GM19397 (cell line): ENCODE data around the gene IRF1.

Experiments used
- ATAC-seq: cut with Tn5 transposase; IDR thresholded peaks from one replicate; pipeline ENCODE4 v1.9.1; 2021; ENCODE audit warnings: mild to moderate bottlenecking, moderate library complexity; ENCODE audit not compliant: unreplicated experiment

Gene IRF1

DNA sequence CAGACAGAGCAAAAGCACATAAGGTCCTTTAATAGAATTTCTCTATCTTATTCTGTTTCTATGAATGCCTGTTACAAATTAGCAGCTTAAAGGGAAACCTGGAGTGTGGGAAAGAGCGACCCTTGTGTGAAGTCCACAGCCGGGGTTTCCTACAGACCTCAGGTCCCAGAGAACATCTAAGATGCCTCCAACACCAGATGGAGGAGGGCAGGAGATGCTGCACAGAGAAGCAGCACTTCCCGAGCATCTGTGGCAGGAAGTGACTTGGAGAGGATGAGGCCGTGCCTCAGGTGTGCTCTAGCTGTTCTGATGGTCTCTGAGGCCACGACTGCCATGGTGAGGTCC is 26.8 kb downstream of the IRF1 start:
- ATAC-seq, result no peak

DNA sequence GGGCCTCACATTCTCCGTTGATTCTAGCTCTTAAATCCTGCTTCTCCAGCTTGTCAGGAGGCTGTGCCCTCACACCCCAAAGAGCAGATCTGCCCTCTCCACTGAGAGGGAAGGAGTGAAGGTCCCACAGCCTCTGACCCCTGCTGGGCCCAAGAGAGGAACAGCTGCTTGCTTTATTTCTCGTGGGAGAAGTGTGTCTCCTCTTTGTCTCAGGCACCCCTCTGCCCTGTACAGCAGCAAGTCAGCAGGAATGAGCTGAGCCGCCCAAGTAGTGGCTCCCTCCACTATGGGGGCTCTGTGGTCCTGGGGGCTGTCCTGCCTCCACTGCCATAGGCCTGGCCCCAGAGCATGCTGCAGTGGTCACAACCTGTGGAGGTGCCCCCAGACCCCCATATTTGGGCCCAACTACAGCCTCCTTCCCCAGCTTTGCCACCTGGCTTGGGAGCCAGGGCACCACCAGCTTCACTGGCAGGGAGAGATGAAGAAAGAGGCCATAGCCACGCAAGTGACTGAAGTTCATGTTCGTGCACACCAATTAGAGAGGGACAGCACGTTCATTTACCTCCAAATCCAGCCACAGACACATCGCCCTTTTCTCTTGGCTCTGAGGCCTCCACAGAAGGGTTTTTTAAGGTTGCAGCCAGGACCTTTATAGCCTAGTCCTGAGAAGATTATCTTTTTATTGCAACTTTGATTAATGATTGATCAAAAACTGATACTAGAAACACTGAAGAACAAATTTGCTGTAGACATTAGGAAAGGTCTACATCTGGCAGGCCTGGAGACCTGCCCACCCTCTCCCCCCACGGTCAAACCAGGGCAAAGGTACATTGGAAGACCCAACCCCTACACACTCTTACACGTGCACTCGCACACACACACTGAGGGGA is 27.5 kb downstream of the IRF1 start:
- no peak for ATAC-seq

DNA sequence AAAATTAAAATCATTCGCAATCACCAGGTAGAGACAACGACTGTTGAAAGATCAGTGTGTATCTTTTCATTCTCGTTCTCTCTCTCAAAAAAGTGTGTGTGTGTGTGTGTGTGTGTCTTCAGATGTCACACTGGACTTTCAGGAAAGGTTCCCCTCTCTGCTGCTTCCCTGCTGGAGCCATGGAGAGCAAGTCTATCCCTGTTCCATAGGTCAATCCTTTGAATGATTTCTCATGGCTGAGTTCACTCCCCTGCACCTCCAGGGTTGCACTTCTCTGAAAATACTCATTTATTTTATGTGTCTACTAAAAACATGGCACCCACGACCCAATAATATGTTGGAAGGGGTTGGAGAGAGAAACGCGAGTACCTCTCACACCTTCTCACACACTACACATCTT is 28.2 kb downstream of the IRF1 start:
- ATAC-seq, result no peak

DNA sequence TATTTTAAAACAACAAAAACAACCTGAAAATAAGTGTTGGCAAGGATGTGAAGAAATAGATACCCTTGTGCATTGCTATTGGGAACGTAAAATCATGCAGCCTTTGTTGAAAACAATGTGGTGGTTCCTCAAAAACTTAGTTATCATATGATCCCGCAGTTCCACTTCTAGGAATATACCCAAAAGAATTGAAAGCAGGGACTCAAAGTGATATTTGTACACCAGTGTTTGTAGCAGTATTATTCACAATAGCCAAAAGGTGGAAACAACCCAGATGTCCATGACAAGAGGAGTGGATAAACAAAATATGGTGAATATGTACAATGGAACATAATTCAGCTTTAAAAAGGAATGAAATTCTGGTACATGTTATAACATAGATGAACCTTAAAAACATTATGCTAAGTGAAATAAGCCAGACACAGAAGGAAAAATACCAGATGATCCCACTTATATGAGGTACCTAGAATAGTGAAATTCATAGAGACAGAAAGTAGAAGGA is 29.0 kb downstream of the IRF1 start:
- ATAC-seq, result no peak

DNA sequence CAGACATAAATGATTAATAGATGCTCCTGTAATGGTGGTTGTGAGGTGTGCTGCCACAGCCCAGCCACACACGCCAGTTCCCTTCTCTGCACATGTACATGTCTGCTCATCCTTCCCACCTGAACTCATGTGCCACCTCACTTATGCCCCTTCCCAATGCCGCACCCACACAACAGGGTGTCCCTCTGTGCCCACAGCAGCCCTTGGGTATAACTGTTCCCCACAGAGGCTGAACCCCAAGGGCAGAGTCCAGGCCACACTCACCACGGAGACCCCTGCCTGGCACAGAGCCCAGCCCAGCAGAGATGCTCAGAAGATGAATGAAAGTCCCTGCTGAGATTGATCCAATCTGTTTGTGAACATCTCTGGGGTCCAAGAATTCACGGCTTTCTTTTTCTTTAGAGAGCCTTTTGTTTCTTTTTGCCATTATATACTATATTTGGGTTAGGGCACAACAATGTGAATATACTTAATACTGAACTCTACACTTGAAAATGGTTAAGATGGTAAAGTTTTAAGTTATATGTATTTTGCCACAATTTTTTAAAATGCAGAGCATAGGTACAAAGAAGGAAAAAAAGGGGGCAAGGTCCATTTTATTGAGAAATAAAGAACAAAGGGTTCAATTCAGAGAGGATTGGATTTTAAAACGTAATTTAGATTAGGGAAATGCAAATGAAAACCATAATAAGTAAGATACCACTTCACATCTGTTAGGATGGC is 29.6 kb downstream of the IRF1 start:
- ATAC-seq, result no peak

DNA sequence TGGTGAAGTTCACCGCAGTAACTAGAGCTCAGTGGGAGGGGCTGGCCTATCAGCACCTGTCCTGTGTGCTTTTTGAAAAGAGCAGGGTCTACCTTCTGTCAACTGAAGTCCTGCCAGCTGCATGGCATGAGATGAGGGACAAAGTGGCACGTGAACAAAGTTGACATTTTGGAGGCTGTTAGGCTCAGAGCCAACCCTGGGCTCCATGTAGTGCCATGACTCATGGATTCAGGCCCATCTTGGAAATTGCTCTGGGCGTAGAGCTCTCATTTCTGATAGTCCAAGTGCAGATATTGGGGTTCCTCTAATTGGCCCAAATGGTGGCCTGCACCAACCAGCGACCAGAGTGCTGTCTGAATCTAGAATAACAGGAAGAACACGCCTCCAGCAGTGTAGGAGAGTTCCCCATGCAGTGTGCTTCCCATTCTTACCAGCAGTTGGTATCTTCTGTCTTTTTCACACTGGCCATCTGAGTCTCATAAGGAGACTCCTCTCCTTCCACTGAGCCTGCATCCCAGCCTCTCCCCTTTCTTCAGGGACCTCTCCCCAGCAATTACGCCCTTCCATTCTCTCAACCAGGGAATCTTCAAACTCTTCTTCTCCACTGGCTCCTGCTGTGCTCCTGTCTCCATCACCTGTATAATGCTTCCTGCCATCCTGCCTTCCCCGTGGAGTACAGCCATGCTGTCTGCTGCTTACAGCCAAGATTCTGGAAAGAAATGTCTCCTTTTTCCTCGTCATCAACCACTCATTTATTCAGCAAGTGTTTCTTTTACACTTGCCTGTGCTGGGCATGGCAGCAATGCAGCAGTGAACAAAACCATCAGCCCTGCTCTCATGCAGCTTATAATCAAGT is 30.4 kb downstream of the IRF1 start:
- no peak for ATAC-seq

DNA sequence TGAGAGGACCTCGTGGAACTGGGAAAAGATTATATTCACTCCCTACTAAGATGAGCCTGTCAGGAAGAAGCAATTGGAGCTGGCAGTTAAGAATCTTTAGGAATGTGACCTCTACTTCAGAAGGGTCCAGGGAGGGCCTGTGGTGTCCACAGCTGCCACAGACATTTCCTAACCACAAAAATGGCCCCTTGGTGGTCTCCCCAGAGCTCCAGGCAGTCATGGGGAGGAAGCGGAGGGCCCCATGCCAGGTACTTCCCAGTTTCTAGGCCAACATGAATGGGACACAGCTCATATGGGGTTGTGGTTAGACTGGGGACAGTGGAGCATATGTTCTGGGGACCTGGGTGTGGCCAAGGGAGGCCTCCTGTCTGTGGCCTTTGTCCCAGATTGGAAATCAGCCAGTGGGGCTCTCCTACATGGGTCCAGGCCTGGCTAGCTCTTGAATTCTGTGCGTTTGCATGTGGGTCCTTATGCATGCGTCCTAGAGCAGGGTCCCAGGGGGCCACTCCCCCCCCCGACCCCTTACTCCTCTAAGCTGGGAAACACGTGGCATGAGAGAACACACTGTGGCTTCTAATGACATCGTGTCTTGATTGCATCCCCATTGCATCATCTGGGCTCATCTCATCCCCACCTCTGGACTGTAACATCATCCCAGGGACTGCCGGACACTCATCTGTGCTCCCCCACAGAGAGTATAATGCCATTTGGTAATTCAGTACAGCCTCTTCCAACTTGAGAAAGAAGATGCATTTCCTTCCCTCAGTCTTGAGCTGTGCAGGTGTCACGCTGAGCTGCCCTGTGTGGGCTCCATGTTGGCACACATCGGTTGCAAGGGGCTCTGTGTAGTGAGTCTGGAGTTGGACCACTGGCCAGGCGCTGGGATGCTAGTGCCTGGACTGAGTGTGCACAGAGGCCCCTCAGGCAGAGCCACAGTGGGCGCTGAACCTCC is 31.3 kb downstream of the IRF1 start:
- ATAC-seq, result no peak

DNA sequence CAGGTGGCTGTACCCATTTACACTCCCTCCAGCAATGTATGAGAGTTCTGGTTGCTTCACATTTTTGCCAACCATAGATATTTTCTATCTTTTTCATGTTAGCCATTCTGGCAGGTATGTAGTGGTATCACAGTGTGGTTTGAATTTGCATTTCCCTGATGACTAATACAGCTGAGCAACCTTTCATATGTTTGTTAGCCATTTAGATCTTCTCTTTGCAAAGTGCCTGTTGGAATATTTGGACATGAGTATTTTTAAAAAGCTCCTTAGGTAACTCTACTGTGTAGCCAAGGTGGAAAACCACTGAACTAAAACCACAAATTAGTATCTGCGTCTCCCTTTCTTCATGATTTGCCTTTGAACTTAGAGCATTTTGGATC is 31.9 kb downstream of the IRF1 start:
- ATAC-seq, result no peak

DNA sequence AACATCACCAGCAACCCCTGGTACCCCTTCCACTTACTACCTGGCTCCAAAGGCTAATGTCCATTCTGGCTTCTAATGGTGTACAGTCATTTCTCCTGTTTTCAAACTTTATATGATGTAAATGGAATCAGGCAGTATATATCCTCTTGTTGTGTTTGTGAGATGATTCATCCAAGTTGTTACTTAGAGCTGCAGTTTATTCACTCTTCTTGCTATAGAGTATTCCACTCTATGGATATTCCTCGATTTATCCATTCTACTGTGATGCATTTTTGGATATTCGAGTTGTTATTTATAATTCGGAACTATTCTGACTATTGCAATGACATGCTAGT is 32.4 kb downstream of the IRF1 start:
- no peak for ATAC-seq

DNA sequence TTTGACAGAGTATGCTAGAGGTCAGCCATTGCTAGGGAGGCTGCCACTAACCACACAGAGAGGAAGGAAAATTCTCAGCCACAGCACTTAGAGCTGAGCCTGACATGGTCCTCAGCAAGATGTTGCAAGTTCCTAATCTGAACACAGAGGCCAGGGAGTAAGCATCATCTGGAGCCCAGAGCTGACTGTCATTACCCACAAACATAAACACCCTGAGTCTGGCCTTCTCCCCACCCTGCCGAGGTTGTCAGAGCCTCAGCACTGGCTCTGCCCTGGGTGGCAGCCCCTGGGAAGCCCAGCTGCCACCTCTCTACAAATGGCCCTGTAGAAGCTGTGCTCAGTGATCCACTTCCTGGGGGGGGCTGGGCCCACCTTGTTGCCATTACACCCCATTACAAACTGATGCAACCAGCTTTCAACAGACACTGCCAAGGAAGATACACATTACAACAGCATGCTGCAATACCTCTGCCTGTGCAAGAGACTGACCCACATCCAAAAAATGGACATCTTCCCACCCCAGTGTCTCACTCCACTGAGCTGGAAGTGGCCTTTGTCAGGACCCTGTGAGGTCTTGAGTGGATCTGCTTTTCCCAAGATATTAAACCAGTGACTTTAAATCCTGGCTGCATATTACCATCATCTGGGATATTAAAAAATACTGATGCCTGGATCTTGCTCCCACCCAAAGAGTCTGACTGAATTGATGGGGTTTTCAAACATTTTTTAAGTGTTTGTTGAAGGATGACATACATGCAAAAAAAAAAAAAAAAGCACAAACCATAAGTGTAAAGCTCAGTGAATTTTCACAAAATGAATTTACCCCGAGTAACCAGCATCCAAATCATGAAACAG is 33.0 kb downstream of the IRF1 start:
- no peak for ATAC-seq

DNA sequence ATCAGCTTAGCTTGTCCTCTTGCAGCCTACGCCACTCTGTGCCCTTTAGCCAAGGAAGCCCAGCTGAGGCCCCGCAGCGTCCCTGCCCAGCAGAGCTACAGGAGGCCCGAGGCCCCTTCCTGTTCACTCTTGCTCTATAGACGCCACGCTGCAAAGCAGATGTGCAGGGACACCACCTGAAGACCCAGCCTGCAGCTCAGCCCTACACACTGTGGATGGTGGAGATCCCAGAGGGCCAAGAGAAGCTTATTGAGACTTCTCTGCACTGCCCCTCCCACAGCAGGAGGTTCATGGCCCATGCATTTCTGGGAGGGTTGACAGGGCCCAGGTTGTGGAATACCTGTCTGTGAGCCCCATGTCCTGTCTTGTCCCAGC is 33.6 kb downstream of the IRF1 start:
- ATAC-seq, result peak; percentile 31

DNA sequence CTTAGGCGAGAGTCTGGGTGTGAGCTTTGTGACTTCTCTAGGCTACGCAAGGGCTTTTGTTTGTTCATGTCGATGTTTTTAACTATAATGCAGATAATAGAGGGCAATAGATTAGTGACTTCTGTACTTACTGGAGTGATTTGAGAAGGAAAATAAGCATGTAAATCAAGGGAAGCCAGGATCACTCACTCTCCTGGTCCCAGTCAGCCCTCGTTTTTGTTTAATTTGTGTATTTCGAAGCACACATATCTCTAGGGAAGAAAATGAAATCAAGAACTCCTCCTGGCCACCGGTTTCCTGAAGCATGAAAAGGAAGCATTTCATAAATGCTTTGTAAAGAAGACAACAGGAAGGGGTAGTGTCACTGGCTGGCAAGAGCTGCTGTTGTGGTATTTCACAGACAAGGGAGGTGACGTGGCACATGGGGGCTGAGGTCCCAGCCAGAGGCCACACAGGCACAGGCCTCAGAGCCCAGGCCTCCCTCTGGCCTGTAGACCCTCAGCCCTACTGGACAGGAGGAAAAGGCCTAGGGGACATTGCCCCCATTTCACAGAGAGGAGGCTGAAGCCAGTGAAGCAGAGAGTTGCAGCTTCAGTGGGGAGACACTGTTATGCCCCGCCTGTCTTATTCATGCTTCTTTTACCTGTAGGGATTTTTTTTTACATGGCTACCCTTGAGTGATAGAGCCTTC is 34.1 kb downstream of the IRF1 start:
- peak; percentile 60 for ATAC-seq

DNA sequence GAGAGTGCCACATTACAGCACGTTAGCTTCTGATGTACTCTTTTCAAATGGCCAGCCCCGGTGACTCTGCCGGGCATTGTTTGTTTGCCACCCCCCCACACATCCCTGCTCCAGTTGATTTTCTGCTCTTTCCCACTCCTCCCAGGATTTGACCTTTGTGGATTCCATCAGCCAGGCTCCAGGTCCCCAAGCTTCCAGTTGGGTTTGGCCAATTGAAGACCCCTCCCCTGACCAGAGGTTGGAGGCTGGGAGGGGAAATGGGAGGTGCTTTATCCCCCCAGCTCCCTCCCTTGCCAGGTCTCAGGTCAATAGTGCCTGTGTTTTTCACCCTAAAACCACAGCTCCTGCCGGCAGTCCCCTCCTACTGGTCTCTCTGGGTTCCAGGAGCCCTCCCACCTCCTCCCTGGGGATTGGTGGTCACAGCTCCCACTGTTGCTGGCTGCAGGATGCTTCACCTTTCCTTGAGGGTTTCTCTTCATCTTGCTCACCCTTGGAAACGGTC is 34.9 kb downstream of the IRF1 start:
- ATAC-seq, result no peak

DNA sequence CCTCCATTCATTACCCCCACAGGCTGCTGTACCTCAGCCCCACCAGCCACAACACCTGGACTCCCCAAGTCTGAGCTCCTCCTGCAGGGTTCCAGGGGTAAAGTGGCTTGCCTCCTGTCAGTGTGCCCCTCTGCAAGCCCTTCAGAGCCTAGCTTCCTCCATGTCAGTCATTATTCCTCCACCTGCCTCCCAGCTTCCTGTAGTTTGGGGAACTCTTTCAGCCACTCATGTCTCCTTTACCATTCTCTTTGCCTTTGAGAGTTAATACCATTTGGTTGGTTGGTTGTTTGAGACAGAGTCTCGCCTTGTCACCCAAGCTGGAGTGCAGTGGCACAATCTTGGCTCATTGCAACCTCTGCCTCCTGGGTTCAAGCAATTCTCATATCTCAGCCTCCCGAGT is 36.2 kb downstream of the IRF1 start:
- no peak for ATAC-seq

DNA sequence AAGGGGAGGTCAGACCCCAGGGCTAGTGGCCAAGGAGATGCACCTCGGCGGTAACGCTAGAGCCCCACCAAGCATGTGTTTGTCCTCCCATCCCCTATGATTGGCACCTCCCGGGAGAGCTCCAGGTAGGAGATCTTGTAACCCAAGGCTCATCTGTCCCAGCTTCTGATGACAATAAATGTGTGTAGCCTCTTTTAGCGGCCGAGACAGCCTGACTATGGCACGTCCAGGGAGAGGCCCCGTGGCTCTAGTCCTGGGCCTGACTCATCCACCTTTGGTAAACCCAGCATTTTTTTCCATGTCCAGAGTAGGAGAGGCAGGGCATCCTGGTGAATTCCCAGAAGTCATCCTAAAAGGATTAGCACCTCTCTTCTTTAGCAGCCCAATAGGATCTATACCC is 39.2 kb downstream of the IRF1 start:
- no peak for ATAC-seq

DNA sequence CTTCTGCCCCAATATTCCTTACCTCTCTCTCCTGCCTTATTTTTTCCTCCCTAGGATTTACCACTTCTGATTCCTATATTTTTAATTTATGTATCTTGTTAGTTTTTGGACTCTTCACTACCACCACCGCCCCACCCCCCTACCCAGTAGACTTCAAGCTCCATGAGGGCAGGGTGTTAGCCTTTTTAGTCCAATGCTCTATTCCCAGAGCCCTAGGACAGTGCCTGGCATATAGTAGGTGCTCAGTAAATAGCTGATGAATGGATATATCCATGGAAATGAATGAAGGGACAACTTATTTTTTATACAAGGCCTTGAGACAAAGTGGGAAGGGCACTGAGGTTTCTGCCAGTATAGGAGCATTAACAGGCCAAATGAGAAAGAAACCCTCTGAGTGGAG is 41.5 kb downstream of the IRF1 start:
- no peak for ATAC-seq

DNA sequence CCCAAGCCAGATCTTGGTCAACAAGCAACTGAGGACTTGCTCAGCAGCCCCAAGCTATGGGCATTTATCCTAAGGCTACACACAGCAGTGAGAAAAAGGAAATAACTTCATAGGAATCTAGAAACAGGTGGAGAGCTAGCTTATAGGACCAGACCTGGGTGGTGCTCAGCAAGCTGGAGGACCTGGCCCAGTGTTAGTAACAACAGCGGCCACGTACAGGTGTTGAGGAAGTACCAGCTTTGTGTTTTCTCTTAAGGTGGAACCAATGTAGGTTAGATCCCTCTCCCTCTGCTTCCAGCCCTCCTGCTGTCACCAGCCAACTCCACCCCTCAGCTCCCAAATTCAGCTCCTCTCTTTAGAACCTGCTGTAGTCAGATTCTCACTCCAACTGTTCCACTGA is 43.4 kb downstream of the IRF1 start:
- ATAC-seq, result no peak

DNA sequence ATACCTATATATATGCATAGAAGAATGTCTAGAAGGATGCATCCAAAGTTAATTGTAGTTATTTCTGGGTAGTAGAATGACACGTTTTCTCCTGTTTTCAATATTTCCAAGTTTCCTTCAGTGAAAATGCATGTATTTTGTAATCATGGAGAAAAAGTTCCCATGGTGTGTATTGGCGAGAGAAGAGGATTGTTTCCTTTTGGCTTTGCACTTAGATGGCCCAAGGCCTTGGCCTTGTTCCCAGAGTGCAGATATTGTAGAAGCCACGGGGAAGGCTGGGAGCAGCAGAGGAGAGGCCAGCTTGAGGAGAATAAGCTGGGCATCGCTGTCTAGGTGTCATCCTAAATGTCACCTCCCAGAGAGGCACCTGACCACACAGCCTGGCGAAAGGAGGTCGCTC is 44.0 kb downstream of the IRF1 start:
- ATAC-seq, result no peak

DNA sequence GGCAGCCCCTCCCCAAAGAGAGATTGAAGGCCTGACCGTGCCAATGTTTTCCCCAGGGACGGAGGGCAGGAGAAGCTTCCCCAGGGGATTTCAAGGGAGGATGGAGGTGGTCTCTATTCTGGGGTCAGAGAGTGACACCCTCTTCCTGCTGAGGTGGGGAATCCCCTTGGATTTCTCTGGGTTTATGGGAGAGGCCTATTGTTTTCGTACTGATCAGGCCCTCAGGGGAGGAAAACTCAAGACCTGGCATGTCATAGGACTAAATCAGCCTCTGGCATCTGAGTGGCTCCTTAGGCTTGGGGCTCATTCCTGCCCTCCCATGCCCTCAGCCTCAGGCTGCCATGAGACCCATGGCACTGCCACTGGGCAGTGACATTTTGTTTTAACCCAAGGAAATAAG is 44.6 kb downstream of the IRF1 start:
- ATAC-seq, result no peak
